Suprapubic skin (tissue), 4 donors: ENCODE data around the gene SYTL1.

ENCODE experiments used
- EP300 ChIP-seq: sonication (generic); formaldehyde crosslinking; IDR thresholded peaks from one replicate; pipeline ENCODE4 v1.6.1; 2017; ENCODE audit warnings: antibody characterized with exemption
- POLR2AphosphoS5 ChIP-seq, 3 donors: sonication (generic); formaldehyde crosslinking; IDR thresholded peaks; one replicate each; pipeline ENCODE4 v1.6.1; 2017; ENCODE audit warnings: antibody characterized with exemption in 3 of 3
- TF ChIP-seq, protein P1 (sequence below), 2 donors: fragments of 200-600 bp in 1 of 2; fragments of 450-650 bp in 1 of 2; sonication (generic) in 1 of 2; IDR thresholded peaks; one replicate each; pipeline ENCODE4 v1.5.1; 2016 to 2019; ENCODE audit warnings: antibody characterized with exemption in 2 of 2, mild to moderate bottlenecking in 1 of 2, moderate library complexity in 1 of 2

- TF ChIP-seq POLR2AphosphoS5 (IDR thresholded peaks at IDR 0.05) (peak; percentile 27 to 98 (median 87)), EP300 (no peak)
- TF ChIP-seq, protein P1, sequence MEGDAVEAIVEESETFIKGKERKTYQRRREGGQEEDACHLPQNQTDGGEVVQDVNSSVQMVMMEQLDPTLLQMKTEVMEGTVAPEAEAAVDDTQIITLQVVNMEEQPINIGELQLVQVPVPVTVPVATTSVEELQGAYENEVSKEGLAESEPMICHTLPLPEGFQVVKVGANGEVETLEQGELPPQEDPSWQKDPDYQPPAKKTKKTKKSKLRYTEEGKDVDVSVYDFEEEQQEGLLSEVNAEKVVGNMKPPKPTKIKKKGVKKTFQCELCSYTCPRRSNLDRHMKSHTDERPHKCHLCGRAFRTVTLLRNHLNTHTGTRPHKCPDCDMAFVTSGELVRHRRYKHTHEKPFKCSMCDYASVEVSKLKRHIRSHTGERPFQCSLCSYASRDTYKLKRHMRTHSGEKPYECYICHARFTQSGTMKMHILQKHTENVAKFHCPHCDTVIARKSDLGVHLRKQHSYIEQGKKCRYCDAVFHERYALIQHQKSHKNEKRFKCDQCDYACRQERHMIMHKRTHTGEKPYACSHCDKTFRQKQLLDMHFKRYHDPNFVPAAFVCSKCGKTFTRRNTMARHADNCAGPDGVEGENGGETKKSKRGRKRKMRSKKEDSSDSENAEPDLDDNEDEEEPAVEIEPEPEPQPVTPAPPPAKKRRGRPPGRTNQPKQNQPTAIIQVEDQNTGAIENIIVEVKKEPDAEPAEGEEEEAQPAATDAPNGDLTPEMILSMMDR (IDR thresholded peaks at IDR 0.05), result peak in 1 of 2 donors; percentile 26
Observed at GRCh38 chr1:27321813-27322568, 19.8 kb upstream of the SYTL1 start, which contains the start of gene TMEM222.
